ENCODE measurements around the gene CASP3.
A peak's percentile ranks its signal among the peaks of the same experiment; 100 is the strongest.

Gene CASP3

DNA sequence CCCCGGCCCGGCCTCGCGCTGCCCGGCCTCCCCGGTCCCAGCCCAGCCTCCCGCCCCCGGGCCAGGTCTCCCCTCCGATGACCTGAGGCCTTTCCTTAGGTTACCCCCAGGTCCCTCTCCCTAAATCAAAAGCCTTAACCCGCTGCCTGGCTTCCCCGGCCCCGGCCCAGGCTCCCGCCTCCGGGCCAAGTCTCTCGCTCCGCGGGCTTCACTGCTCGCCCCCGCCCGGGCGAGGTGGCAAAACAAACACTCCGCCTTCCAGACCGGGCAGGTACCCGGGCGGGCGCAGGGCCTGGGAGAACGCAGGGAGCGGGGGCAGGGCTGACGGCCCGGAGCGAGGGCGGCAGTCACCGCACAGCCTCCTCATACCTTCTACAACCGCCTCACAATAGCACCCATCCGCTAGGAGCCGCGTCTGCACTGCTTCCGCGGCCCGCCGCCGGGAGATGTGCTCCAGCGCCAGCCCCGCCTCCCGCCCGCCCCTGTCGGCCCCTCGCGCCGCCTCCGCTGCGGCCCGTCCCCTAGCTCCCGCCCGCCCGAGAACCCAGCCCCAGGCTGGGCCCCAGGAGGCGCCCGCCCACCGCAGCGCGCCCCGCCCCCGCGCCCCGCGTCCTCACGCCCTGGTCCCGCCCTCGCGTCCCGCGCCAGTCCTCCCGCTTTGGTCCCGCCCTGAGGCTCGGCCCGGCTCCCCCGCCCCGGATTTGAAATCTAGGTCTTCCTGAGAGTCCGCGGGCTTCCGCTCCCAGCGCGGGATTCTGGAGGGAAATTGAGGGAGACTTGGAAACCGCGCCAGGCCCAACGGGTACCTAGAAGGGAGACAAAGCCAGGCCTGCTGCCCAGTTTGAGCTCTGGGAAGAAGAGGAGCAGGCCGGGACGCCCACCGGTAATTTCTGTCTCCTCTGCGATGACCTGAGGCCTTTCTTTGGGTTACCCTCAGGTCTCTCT is at the start of gene CASP3, which contains the start of gene PRIMPOL:
Gene CASP3, minus strand, starts transcription at position 422 of the 945 bp plus-strand sequence. CDS start 10,994 bp downstream, outside the sequence.
Gene PRIMPOL, plus strand, starts transcription at position 713 of the 945 bp plus-strand sequence. CDS start 7,403 bp downstream, outside the sequence.
- ChIA-PET POLR2A (interaction anchor here (0.5 to 3.8 kb wide), 16 partner anchors 10 to 175 kb away, joined by 3 to 17 read pairs (median 6); partner anchors contain the start of genes CENPU and IRF2), CTCF (interaction anchor here (0.6 to 1.5 kb wide), 2 partner anchors 24 to 34 kb away, joined by 3 to 4 read pairs; no protein-coding TSS in a partner anchor)

DNA sequence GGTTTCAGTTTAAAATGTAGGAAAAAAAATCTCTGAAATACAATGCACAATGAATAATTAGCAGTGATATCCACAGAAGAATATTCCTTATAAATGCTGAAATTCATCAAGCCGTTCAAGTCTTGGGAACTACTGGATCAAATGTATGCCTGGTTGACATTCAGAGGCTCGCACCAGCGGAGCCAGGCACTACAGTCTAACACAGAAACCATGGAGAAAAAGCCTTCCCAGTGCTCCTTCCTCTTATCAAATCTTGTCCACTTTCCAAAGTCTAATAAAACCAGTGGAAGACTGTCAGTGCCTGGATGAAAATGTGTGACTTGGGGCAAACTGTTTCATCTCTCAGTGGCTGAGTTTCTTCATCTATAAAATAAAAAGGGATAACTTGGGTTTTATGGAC is 48.7 kb upstream of the CASP3 start:
- ChIA-PET POLR2A (no interaction called here), CTCF (no interaction called here)
- no peak for TF ChIP-seq FOXA1 (IDR thresholded peaks at IDR 0.05)
- TF ChIP-seq ELF4 (IDR thresholded peaks at IDR 0.05) = no peak
- TF ChIP-seq HDGF (IDR thresholded peaks at IDR 0.05; ENCODE audit: borderline replicate concordance) = no peak
- no peak for TF ChIP-seq SUZ12 (IDR thresholded peaks at IDR 0.05)
- TF ChIP-seq NFRKB (IDR thresholded peaks at IDR 0.05) = no peak
- TF ChIP-seq LEF1 (IDR thresholded peaks at IDR 0.05; ENCODE audit: borderline replicate concordance) = no peak
- TF ChIP-seq L3MBTL2 (conservative IDR thresholded peaks at IDR 0.05) = no peak
- TF ChIP-seq ZNF384 (IDR thresholded peaks at IDR 0.05) = no peak
- no peak for TF ChIP-seq BHLHE40 (IDR thresholded peaks at IDR 0.05; ENCODE audit: borderline replicate concordance)
- no peak for TF ChIP-seq SP1 (IDR thresholded peaks at IDR 0.05)
- TF ChIP-seq, protein P1, sequence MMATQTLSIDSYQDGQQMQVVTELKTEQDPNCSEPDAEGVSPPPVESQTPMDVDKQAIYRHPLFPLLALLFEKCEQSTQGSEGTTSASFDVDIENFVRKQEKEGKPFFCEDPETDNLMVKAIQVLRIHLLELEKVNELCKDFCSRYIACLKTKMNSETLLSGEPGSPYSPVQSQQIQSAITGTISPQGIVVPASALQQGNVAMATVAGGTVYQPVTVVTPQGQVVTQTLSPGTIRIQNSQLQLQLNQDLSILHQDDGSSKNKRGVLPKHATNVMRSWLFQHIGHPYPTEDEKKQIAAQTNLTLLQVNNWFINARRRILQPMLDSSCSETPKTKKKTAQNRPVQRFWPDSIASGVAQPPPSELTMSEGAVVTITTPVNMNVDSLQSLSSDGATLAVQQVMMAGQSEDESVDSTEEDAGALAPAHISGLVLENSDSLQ (IDR thresholded peaks at IDR 0.05) = no peak
- no peak for DNase-seq (ENCODE audit: extremely low spot score)

More for the DNA sequence above, at the start of gene CASP3, which contains the start of gene PRIMPOL:
- TF ChIP-seq ARNT (IDR thresholded peaks at IDR 0.05) (no peak), SP1 (IDR thresholded peaks at IDR 0.05) (no peak), SUZ12 (IDR thresholded peaks at IDR 0.05) (no peak)
- DNase-seq (ENCODE audit: extremely low spot score) = peak; percentile 75

DNA sequence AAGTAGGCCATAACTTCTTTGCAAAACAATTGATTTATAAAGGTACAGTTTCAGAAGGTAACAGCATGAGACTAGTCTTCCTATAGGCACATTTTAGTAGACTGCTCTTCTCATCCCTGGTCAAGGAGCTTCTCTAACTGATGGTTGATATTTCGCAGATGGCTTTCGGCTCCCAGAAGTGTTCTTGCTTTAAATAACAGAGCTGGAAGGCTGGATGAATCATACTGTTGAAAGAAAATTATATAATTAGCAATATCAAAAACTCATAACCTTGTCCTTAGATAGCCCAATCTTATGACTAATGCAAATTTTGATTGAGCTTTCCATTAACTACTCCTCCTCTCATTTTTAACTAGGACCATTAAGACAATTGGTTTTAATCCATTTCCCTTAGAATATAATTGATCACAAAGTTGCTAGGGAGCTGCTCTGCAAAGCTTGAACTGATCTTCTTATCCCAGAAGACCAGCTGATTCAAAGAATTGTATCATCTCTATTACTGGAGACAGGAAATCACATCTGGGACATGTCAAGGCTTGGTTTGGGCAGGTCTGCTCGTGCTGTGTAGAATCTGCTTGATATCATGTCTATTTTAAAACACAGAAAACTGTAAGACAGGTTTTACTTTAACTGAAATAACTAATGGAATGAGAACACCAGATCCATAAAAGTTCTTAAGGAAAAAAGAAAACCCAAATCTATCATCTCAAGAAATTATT is 46.1 kb upstream of the CASP3 start:
- ChIA-PET CTCF (no interaction called here), POLR2A (interaction anchor here (1.0 to 1.6 kb wide), 3 partner anchors 18 to 221 kb away, joined by 3 to 4 read pairs (median 3); partner anchors contain the start of genes CENPU and IRF2)
- TF ChIP-seq TARDBP (IDR thresholded peaks at IDR 0.05) (no peak), NFRKB (IDR thresholded peaks at IDR 0.05) (no peak), SUZ12 (IDR thresholded peaks at IDR 0.05) (no peak), ELF4 (IDR thresholded peaks at IDR 0.05) (no peak)
- no peak for DNase-seq (ENCODE audit: extremely low spot score)

DNA sequence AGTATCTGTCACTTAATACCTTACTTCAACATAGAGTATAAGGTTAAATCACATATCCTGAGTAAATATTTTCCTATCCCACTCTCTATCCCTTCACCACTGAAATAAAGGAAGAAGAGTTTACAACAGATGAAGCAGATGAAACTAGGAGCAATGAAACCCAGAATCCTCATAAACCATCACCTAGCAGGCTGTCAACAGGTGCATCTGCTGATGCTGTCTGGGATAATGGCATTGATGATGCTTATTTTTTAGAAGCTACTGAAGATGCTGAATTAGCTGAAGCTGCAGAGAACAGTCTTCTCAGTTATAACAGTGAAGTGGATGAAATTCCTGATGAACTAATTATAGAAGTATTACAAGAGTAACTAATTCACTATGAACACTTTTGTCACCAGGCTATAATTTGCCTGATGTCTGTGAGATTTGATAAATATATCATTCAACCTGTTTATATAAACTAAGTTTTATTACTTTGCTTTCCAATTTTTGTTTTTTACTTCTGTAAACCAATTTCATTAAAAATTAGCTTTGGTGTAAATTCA is 45.2 kb upstream of the CASP3 start:
- DNase-seq (ENCODE audit: extremely low spot score) = no peak
- no peak for TF ChIP-seq ARNT (IDR thresholded peaks at IDR 0.05)
- TF ChIP-seq, protein P1 (IDR thresholded peaks at IDR 0.05) = no peak
- no peak for TF ChIP-seq CTBP1 (IDR thresholded peaks at IDR 0.05; ENCODE audit: borderline replicate concordance)
- TF ChIP-seq ELF4 (IDR thresholded peaks at IDR 0.05) = no peak
- TF ChIP-seq L3MBTL2 (conservative IDR thresholded peaks at IDR 0.05) = no peak
- no peak for TF ChIP-seq LEF1 (IDR thresholded peaks at IDR 0.05; ENCODE audit: borderline replicate concordance)
- no peak for TF ChIP-seq BHLHE40 (IDR thresholded peaks at IDR 0.05; ENCODE audit: borderline replicate concordance)
- TF ChIP-seq SP1 (IDR thresholded peaks at IDR 0.05) = no peak
- no peak for TF ChIP-seq FOXM1 (IDR thresholded peaks at IDR 0.05; ENCODE audit: borderline replicate concordance)
- no peak for TF ChIP-seq HDGF (IDR thresholded peaks at IDR 0.05; ENCODE audit: borderline replicate concordance)
- TF ChIP-seq FOXA1 (IDR thresholded peaks at IDR 0.05) = no peak
- TF ChIP-seq NFRKB (IDR thresholded peaks at IDR 0.05) = no peak
- no peak for TF ChIP-seq SUZ12 (IDR thresholded peaks at IDR 0.05)
- TF ChIP-seq FOXK2 (IDR thresholded peaks at IDR 0.05) = no peak
- CTCF ChIA-PET = no interaction called here
- POLR2A ChIA-PET = interaction anchor here (1.3 to 1.6 kb wide), 2 partner anchors 40 to 220 kb away, joined by 3 to 4 read pairs; partner anchors contain the start of genes CENPU and IRF2

DNA sequence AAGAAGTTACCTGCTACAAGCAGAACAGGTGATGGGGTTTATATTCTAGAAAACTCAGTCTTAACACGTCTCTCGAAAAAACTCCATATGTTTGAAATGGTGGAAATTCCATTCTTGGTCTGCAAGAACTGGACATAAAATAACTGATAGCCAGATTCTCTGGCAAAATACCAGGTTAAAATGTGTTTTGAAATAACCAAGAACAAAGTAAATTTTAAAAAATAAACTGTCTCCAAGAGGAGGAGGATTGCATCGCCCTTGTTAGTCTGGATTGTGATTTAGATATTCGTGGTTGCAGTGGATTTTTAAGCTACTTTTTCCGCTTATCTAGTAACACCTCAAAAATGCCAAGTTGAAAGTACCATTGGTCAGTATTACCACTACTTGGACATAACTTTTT is 43.8 kb upstream of the CASP3 start:
- CTCF ChIA-PET = interaction anchor here (0.6 kb wide), 1 partner anchor 68 kb away, joined by 5 read pairs; no protein-coding TSS in a partner anchor
- TF ChIP-seq FOXM1 (IDR thresholded peaks at IDR 0.05; ENCODE audit: borderline replicate concordance) (no peak), BHLHE40 (IDR thresholded peaks at IDR 0.05; ENCODE audit: borderline replicate concordance) (no peak), SUZ12 (IDR thresholded peaks at IDR 0.05) (no peak), FOXK2 (IDR thresholded peaks at IDR 0.05) (no peak), LEF1 (IDR thresholded peaks at IDR 0.05; ENCODE audit: borderline replicate concordance) (no peak), NFRKB (IDR thresholded peaks at IDR 0.05) (no peak), CTBP1 (IDR thresholded peaks at IDR 0.05; ENCODE audit: borderline replicate concordance) (no peak), ARNT (IDR thresholded peaks at IDR 0.05) (no peak), L3MBTL2 (conservative IDR thresholded peaks at IDR 0.05) (no peak), FOXA1 (IDR thresholded peaks at IDR 0.05) (no peak), SP1 (IDR thresholded peaks at IDR 0.05) (no peak), TARDBP (IDR thresholded peaks at IDR 0.05) (no peak), HDGF (IDR thresholded peaks at IDR 0.05; ENCODE audit: borderline replicate concordance) (no peak), ELF4 (IDR thresholded peaks at IDR 0.05) (no peak), ZNF384 (IDR thresholded peaks at IDR 0.05) (no peak)
- TF ChIP-seq, protein P1 (IDR thresholded peaks at IDR 0.05) = no peak
- no peak for DNase-seq (ENCODE audit: extremely low spot score)
- POLR2A ChIA-PET = no interaction called here

Measured in HEK293T (cell line).